ENCODE data around the gene POLR1D. TPM values are rescaled to one million over a fixed set of nuclear protein-coding genes. Genes with fewer than 3 reads are reported as not detected.
"Not testable (repeated sequence)": the region's sequence is repeated elsewhere in the genome, so short reads cannot be mapped to it uniquely, and the experiment has no call there.

Gene POLR1D
- total RNA-seq, 1 experiment from 2014 or later: 70.5 TPM

- DNase-seq (ENCODE audit: low read depth): no peak
Measured at GRCh38 chr13:27617881-27618321, 3.8 kb upstream of the POLR1D start.

- DNase-seq (ENCODE audit: low read depth): no peak
Measured at GRCh38 chr13:27619093-27619727, 2.5 kb upstream of the POLR1D start.

GRCh38 chr13:27619728-27620376, 1.8 kb upstream of the POLR1D start:
- DNase-seq (ENCODE audit: low read depth): peak; percentile 35

- peak; percentile 95 for DNase-seq (ENCODE audit: low read depth)
Measured at GRCh38 chr13:27620377-27621115, 1.1 kb upstream of the POLR1D start, which contains the start of gene LNX2. Gene LNX2, minus strand, starts transcription at chr13:27620529. Its CDS starts 38,826 bp downstream, at chr13:27581703.

- no peak for DNase-seq (ENCODE audit: low read depth)
Measured at GRCh38 chr13:27621116-27621365, 651 bp upstream of the POLR1D start.

GRCh38 chr13:27622102-27622820, 569 bp downstream of the POLR1D start:
- peak; percentile 36 for DNase-seq (ENCODE audit: low read depth)

GRCh38 chr13:27622881-27623280, 1.2 kb downstream of the POLR1D start:
- DNase-seq (ENCODE audit: low read depth): no peak

GRCh38 chr13:27624071-27624470, 2.4 kb downstream of the POLR1D start:
- DNase-seq (ENCODE audit: low read depth): no peak

GRCh38 chr13:27625839-27626238, 4.1 kb downstream of the POLR1D start:
- DNase-seq (ENCODE audit: low read depth): no peak

- no peak for DNase-seq (ENCODE audit: low read depth)
Measured at GRCh38 chr13:27627380-27627779, 5.7 kb downstream of the POLR1D start.

- no peak for DNase-seq (ENCODE audit: low read depth)
Measured at GRCh38 chr13:27628081-27628480, 6.4 kb downstream of the POLR1D start.

GRCh38 chr13:27628766-27629165, 7.1 kb downstream of the POLR1D start:
- DNase-seq (ENCODE audit: low read depth): not testable (repeated sequence)

GRCh38 chr13:27631156-27631555, 9.5 kb downstream of the POLR1D start:
- DNase-seq (ENCODE audit: low read depth): no peak

GRCh38 chr13:27631665-27632064, 10.0 kb downstream of the POLR1D start:
- no peak for DNase-seq (ENCODE audit: low read depth)

GRCh38 chr13:27632214-27632613, 10.5 kb downstream of the POLR1D start:
- no peak for DNase-seq (ENCODE audit: low read depth)

- DNase-seq (ENCODE audit: low read depth): no peak
Measured at GRCh38 chr13:27632648-27633047, 11.0 kb downstream of the POLR1D start.

- no peak for DNase-seq (ENCODE audit: low read depth)
Measured at GRCh38 chr13:27634231-27634630, 12.5 kb downstream of the POLR1D start.

- no peak for DNase-seq (ENCODE audit: low read depth)
Measured at GRCh38 chr13:27634791-27635190, 13.1 kb downstream of the POLR1D start.

GRCh38 chr13:27635266-27635665, 13.6 kb downstream of the POLR1D start:
- DNase-seq (ENCODE audit: low read depth): no peak

GRCh38 chr13:27636589-27637288, 15.0 kb downstream of the POLR1D start:
- DNase-seq (ENCODE audit: low read depth): no peak

GRCh38 chr13:27637289-27637626, 15.6 kb downstream of the POLR1D start:
- no peak for DNase-seq (ENCODE audit: low read depth)

GRCh38 chr13:27638001-27638400, 16.3 kb downstream of the POLR1D start:
- no peak for DNase-seq (ENCODE audit: low read depth)

Data from LHCN-M2 (cell line).